ENCODE data around the gene ZFPM1.

Gene ZFPM1

DNA sequence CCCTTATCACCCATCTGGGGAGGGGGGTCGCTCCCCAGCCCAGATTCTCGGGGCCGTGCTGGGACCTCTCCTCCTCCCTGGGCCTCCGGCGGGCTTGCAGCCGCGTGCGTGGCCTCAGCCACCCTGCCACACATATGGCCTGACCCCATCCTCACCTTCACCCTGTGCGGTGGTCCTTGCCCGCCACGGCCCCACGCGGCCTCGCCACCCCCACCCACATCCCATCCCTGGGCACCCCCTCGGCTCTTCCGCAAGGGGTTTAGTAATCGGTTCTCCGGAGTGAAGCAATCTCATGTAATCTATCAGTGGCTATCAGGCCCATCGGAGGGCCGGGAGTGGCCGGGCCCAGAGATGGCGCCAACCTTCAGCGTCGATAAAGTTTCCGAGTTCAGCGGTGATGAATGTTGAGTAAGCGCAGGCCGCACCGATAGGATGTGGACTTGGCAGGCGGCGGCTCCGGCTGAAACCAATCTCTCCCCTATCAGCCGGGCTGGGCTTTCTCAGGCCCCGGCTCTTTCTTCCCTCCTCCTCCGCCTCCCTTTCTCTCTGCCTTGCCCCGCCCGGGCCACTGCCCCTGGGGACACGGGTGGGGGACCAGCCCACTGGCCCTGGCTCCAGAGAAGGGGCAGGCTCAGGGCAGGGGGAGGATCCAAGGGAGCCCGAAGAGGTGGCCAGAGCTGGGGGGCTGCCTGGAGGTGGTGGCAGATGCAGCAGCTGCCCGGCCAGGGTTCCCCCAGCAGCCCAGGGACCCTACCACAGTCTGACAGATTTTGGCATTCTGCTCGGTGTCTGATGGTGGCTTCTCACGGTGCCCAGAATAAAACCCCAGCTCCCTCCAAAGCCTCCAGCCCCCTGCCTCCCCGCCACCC, 20.8 kb downstream of the ZFPM1 start:
- no peaks in the 10 kb centered on the region for H3K27me3 ChIP-seq (ENCODE audit: low read length)
- TF ChIP-seq CTCF (IDR thresholded peaks at IDR 0.05; ENCODE audit: insufficient read depth, low read length, poor library complexity, severe bottlenecking) (no peak), EZH2phosphoT487 (conservative IDR thresholded peaks at IDR 0.05; ENCODE audit: low read length) (no peak)
- H3K27ac ChIP-seq (ENCODE audit: low read depth, low read length): no peak overlapping the region
- no peaks in the 10 kb centered on the region for H3K79me2 ChIP-seq (ENCODE audit: insufficient read depth, low read length)
- H3K36me3 ChIP-seq (ENCODE audit: low read length): no peaks in the 10 kb centered on the region
- H4K20me1 ChIP-seq (ENCODE audit: low read depth, low read length): no peaks in the 10 kb centered on the region
- H3F3A ChIP-seq (ENCODE audit: insufficient read depth): no peaks in the 10 kb centered on the region
- no peak overlapping the region for H3K4me2 ChIP-seq (ENCODE audit: low read depth, low read length, poor library complexity, severe bottlenecking)
- H2AFZ ChIP-seq (ENCODE audit: low read depth, low read length, severe bottlenecking): no peak overlapping the region
- H3K4me3 ChIP-seq (ENCODE audit: insufficient read depth, low read length, poor library complexity, severe bottlenecking): no peak overlapping the region
- no peaks in the 10 kb centered on the region for H3K9me3 ChIP-seq (ENCODE audit: insufficient read depth, low read length)
- no peak overlapping the region for H3K9ac ChIP-seq (ENCODE audit: low read length)
- no peaks in the 10 kb centered on the region for H3K9me2 ChIP-seq (replicated peaks; ENCODE audit: insufficient read depth, low read length)

GRCh38 chr16:88475037-88475436, 22.0 kb downstream of the ZFPM1 start:
- H3K9me3 ChIP-seq (ENCODE audit: insufficient read depth, low read length): no peaks in the 10 kb centered on the region
- no peak overlapping the region for H3K4me2 ChIP-seq (ENCODE audit: low read depth, low read length, poor library complexity, severe bottlenecking)
- no peaks in the 10 kb centered on the region for H3K36me3 ChIP-seq (ENCODE audit: low read length)
- no peak for TF ChIP-seq EZH2phosphoT487 (conservative IDR thresholded peaks at IDR 0.05; ENCODE audit: low read length)
- TF ChIP-seq CTCF (IDR thresholded peaks at IDR 0.05; ENCODE audit: insufficient read depth, low read length, poor library complexity, severe bottlenecking): no peak
- H3K4me3 ChIP-seq (ENCODE audit: insufficient read depth, low read length, poor library complexity, severe bottlenecking): no peak overlapping the region
- H3F3A ChIP-seq (ENCODE audit: insufficient read depth): no peaks in the 10 kb centered on the region
- H3K9me2 ChIP-seq (replicated peaks; ENCODE audit: insufficient read depth, low read length): no peaks in the 10 kb centered on the region
- H4K20me1 ChIP-seq (ENCODE audit: low read depth, low read length): no peaks in the 10 kb centered on the region
- no peaks in the 10 kb centered on the region for H3K79me2 ChIP-seq (ENCODE audit: insufficient read depth, low read length)
- H2AFZ ChIP-seq (ENCODE audit: low read depth, low read length, severe bottlenecking): no peak overlapping the region
- H3K27me3 ChIP-seq (ENCODE audit: low read length): peaks cover 1% of the 10 kb centered on the region; the same call in 1 of the 2 replicates
- H3K9ac ChIP-seq (ENCODE audit: low read length): no peak overlapping the region
- no peak overlapping the region for H3K27ac ChIP-seq (ENCODE audit: low read depth, low read length)

DNA sequence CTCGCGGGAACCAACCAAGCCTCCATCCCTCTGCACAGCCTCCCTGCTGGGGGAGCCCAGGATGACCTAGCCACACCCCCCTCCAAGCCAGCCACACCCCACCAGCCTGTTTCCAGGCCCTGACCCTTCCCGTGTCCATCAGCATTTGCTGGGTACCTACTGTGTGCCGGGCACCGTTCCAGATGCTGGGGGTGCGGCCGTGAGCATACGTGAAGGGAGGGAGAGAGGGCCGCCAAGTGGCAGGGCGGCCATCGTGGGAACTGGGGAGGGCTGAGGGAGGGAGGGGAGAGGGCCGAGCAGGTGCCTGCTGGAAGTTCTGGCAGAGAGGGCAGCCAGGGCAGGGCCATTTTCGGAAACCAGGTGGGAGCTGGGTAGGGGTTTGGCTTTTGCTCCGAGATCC, 23.1 kb downstream of the ZFPM1 start:
- Histone ChIP-seq H3K27ac (ENCODE audit: low read depth, low read length) (no peak overlapping the region), H3K36me3 (ENCODE audit: low read length) (no peaks in the 10 kb centered on the region), H3K79me2 (ENCODE audit: insufficient read depth, low read length) (no peaks in the 10 kb centered on the region), H4K20me1 (ENCODE audit: low read depth, low read length) (no peaks in the 10 kb centered on the region), H3K9me2 (replicated peaks; ENCODE audit: insufficient read depth, low read length) (no peaks in the 10 kb centered on the region), H3F3A (ENCODE audit: insufficient read depth) (no peaks in the 10 kb centered on the region), H2AFZ (ENCODE audit: low read depth, low read length, severe bottlenecking) (no peak overlapping the region), H3K9ac (ENCODE audit: low read length) (no peak overlapping the region), H3K9me3 (ENCODE audit: insufficient read depth, low read length) (no peaks in the 10 kb centered on the region), H3K4me3 (ENCODE audit: insufficient read depth, low read length, poor library complexity, severe bottlenecking) (no peak overlapping the region), H3K27me3 (ENCODE audit: low read length) (peaks cover 3% of the 10 kb centered on the region; the same call in 1 of the 2 replicates), H3K4me2 (ENCODE audit: low read depth, low read length, poor library complexity, severe bottlenecking) (no peak overlapping the region)
- no peak for TF ChIP-seq CTCF (IDR thresholded peaks at IDR 0.05; ENCODE audit: insufficient read depth, low read length, poor library complexity, severe bottlenecking)
- no peak for TF ChIP-seq EZH2phosphoT487 (conservative IDR thresholded peaks at IDR 0.05; ENCODE audit: low read length)

Data from SU-DHL-6 (cell line).